ENCODE data around the gene CCDC80.

DNA sequence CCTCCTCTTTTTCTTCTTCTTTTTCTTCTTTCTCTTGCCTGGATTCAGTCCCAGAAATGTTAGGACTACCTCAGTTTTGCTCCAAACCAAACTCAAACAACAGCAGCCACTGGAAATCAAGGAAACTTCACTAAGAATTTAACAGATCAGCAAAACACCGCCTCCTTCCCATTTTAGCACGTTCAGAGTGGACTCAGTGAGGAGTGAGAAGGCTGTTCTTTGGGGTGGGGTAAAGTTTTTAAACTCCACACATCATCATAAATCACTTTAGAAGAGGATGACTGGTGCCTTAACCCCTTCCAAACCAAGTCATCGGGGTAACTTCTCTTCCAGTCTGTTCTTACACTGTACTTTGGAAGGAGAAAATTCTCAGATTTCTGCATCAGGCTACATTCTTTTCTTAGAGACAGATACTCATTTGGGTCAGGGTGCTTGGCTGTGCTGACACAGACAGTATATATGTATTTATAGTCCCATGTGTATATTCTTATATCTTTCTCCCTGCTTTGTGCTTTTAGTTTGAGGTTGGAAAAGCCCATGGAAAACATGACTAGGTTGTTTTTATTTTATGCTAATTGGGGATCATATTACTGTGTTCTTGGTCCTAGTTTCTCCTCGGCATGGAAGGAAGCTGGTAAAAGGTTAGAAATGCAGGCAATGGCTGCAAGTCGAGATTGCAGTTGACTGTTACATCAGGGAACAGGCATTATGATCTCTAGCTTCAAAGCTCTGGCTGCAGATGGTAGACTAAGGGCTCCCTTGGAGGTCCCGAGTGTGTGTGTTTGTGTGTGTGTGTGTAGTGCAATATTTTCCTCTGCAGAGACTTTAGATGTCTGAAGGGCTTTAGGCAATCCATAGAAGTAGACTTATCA is at the start of gene CCDC80:
- TF ChIP-seq ZBTB1 (tag by site-specific recombination; IDR thresholded peaks at IDR 0.05) (no peak), ZNF48 (tag by site-specific recombination; IDR thresholded peaks at IDR 0.05) (no peak), TCF7L2 (IDR thresholded peaks at IDR 0.05; ENCODE audit: borderline replicate concordance, low read depth, low read length) (no peak)
- TF ChIP-seq, protein P1, sequence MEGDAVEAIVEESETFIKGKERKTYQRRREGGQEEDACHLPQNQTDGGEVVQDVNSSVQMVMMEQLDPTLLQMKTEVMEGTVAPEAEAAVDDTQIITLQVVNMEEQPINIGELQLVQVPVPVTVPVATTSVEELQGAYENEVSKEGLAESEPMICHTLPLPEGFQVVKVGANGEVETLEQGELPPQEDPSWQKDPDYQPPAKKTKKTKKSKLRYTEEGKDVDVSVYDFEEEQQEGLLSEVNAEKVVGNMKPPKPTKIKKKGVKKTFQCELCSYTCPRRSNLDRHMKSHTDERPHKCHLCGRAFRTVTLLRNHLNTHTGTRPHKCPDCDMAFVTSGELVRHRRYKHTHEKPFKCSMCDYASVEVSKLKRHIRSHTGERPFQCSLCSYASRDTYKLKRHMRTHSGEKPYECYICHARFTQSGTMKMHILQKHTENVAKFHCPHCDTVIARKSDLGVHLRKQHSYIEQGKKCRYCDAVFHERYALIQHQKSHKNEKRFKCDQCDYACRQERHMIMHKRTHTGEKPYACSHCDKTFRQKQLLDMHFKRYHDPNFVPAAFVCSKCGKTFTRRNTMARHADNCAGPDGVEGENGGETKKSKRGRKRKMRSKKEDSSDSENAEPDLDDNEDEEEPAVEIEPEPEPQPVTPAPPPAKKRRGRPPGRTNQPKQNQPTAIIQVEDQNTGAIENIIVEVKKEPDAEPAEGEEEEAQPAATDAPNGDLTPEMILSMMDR (tag by site-specific recombination; IDR thresholded peaks at IDR 0.05) = no peak
- TF ChIP-seq, protein P2, sequence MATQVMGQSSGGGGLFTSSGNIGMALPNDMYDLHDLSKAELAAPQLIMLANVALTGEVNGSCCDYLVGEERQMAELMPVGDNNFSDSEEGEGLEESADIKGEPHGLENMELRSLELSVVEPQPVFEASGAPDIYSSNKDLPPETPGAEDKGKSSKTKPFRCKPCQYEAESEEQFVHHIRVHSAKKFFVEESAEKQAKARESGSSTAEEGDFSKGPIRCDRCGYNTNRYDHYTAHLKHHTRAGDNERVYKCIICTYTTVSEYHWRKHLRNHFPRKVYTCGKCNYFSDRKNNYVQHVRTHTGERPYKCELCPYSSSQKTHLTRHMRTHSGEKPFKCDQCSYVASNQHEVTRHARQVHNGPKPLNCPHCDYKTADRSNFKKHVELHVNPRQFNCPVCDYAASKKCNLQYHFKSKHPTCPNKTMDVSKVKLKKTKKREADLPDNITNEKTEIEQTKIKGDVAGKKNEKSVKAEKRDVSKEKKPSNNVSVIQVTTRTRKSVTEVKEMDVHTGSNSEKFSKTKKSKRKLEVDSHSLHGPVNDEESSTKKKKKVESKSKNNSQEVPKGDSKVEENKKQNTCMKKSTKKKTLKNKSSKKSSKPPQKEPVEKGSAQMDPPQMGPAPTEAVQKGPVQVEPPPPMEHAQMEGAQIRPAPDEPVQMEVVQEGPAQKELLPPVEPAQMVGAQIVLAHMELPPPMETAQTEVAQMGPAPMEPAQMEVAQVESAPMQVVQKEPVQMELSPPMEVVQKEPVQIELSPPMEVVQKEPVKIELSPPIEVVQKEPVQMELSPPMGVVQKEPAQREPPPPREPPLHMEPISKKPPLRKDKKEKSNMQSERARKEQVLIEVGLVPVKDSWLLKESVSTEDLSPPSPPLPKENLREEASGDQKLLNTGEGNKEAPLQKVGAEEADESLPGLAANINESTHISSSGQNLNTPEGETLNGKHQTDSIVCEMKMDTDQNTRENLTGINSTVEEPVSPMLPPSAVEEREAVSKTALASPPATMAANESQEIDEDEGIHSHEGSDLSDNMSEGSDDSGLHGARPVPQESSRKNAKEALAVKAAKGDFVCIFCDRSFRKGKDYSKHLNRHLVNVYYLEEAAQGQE (tag by site-specific recombination; IDR thresholded peaks at IDR 0.05) = no peak
